GM18505 (cell line): ENCODE measurements around the gene ZNF254.

Source experiments
- ATAC-seq: cut with Tn5 transposase; IDR thresholded peaks from one replicate; pipeline ENCODE4 v1.9.1; 2021; ENCODE audit not compliant: unreplicated experiment
- POLR2A ChIP-seq: IDR thresholded peaks from 4 replicates; pipeline ENCODE4 v1.6.1; 2011; ENCODE audit warnings: borderline replicate concordance; ENCODE audit not compliant: insufficient read depth, insufficient read length; ENCODE audit errors: extremely low read depth

Gene ZNF254

DNA sequence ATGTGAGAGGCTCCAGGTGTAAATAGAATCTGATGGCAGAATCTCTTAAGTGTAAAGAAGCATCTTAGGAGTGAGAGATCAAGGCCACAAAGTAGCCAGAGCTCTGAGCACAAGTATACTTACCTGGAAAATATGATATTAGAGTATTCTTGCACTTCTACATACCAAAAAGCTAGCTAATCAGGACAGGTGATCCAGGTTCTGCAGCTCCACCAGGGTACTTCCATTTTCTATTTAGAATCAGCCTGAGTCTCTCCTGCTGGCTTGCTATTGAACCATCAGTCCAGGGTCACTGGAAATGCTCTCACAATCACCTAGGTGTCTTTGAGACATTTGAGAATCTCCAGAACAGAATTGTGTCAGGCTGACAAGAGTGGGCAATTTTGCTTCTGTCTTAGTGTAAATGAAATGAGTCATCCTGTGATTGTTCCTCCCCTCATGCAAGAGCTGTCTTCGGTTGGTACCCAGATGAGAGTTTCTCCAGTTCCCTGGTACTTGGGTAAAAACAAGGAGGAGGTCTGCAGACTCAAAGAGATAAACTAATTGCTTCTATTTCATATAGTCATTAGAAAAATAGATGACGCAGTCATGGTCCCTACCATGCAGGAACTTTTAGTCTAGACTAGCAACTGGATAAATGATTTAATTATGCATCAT lies 14.6 kb downstream of the ZNF254 start:
- TF ChIP-seq POLR2A, result no peak
- ATAC-seq, result no peak

DNA sequence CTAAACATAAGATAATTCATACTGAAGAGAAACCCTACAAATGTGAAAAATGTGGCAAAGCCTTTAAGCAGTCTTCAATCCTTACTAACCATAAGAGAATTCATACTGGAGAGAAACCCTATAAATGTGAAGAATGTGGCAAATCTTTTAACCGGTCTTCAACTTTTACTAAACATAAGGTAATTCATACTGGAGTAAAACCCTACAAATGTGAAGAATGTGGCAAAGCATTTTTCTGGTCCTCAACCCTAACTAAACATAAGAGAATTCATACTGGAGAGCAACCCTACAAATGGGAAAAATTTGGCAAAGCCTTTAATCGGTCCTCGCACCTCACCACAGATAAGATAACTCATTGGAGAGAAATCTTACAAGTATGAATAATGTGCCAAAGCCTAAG lies 40.6 kb downstream of the ZNF254 start:
- ATAC-seq, result no peak
- TF ChIP-seq POLR2A, result no peak

DNA sequence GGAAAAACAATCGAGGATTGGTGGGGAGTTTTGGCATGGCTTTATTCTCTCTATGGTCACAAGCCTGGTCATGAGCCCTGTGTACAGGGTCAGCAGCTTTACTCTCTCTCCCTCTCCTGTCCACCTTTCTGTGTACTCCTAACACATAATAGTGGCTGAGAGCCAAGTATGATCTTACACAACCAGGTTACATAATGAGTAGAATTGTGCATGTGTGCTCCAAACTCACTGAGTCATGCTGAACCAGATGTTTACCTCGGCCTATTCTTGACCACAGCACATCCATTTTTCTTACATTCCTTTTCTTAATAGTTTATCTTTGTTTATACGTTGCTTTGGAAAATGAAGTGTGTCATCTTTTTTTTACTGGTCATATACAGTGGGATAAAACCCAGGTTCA lies 53.1 kb downstream of the ZNF254 start:
- TF ChIP-seq POLR2A, result no peak
- ATAC-seq, result no peak

DNA sequence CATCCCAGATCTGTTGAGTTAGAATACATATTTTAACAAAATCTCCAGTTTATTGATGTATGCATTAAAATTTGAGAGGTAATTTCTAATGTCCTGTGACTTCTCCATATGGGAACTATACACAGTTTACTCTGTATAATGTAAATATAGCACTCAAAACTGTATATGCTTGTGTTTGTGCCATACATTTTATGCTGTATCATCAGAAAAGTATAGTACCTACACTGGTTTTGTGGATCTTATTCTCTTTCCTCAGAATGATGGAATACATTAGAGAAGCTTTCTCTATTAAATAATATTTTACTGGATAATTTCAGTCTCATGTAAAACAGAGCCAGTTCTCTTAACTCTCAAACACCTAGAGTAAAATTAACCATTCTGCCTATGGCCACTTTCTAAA lies 53.6 kb downstream of the ZNF254 start:
- ATAC-seq, result no peak
- TF ChIP-seq POLR2A, result no peak

DNA sequence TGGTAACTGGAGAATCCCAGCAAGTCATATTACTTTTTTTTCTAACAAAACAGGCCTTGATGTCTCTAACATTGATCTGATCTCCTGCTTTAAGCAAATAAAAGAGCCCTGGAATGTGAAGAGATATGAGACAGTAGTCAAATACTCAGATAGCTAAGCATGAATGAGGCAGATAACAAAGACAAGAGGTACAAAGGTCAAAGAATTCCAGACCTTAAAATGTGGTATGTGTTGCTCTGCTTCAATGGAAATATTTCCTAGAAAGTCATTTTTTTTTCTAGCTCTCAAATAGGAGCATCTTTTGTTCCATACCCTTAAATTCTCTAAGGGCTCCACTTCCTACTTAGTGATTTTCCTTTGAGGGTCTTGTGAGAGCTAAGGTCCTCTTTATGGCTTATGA lies 54.6 kb downstream of the ZNF254 start:
- ATAC-seq, result no peak
- no peak for TF ChIP-seq POLR2A

DNA sequence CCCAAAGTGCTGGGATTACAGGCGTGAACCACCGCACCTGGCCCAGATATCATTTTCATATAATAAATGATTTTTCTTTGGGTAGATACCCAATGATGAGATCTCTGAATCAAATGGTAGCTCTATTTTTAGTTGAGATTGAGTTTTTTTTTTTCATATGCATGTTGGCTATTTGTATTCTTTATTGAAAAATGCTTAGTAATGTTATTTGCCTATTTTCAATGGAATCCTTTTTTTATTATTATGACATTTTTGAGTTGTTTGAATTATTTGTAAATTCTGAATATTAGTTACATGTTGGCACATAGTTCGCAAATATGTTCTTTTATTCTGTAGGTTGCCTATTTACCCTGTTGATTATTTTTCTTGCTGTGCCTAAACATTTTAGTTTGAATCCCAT lies 55.8 kb downstream of the ZNF254 start:
- TF ChIP-seq POLR2A, result no peak

DNA sequence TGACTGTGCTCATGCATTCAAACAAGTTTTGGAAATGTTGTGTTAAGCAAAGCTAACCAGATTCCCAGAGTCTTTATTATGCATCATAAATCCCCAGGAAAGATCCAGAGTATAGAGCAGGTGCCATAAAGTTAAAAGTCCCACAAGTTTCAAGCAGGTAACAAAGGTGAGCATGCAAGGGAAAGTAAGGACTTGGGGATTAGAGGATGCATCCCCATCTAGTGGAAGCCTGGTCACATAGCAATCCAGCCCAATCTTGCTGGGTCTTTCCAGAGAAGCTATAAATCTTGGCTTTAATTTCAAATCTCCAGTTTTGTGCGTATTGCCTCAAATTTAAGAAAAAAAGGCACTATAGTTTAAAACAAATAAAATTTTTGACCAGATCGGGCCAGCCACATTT lies 72.7 kb downstream of the ZNF254 start:
- ATAC-seq, result no peak
- TF ChIP-seq POLR2A, result no peak

More for the DNA sequence above, 55.8 kb downstream of the ZNF254 start:
- no peak for ATAC-seq

DNA sequence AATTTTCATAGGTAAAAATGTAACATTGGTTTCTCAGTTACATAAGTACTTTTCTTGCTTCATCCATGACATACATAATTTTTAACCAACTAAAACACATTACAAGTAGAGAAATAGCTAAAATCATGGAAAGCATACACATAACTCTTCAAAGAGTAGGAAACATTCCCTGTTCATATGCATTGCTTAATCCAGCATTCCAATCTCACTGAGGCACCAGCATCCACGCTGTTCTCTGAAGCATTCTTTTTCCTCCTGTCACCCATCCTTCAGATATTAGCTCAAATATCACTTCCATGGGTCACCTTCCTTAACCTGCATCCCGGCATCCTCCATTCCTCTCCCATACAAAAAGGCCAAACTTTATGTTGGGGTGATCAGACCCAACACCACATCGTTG lies 79.1 kb downstream of the ZNF254 start:
- no peak for TF ChIP-seq POLR2A
- ATAC-seq, result no peak

DNA sequence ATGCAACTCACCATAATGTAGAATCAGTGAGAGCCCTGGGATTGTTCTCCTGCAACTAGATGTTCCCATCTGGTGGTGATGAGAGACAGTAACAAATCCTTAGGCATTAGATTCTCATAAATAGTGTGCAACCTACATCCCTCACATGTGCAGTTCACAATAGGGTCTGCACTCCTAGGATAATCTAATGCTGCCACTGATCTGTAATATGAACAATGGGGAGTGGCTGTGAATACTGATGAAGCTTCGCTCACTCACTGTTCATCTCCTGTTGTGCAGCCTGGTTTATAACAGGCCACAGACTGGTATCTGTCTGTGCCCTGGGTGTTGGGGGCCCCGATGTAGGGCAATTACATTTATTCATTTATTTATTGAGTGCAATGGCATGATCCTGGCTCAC lies 86.9 kb downstream of the ZNF254 start:
- no peak for TF ChIP-seq POLR2A
- ATAC-seq, result no peak

DNA sequence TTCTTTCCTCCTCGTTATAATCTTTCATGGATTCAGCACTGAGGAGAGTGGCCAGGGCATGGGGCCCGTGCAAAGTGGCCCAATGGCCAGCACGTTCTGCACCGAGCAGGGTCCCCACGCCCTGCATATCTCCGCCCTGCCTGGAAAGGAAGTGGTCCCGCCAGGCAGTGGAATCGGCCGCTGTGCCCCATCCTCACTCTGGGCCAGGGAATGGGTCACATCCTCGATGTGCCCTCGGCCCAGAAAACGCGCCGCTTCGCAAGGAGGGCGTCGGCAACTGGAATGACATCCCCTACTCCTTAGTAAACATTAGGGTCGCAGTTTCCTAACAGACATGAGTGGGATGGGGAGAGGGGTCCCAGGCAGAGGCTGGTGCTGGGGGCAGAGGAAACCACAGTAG lies 90.7 kb downstream of the ZNF254 start:
- no peak for TF ChIP-seq POLR2A
- ATAC-seq, result no peak

DNA sequence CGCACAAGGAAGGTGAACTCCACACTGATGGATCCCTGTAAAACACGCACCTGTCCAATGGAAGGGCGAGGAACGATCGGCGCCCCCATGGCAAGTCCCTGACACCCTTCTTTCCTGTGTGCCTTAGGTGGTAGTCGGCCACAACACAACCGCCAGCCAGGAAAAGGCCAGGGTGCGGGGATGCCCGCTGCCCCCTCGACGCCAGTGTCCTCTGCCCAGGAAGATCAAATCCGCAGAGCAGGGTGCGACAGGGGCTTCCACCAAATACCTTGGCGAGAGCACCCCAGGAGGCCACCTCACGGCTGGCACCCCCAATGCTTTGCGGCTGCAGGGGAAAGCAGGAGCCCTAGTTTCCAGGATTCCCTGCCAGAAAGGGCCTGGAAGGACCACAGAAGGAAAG lies 91.2 kb downstream of the ZNF254 start:
- ATAC-seq, result no peak
- no peak for TF ChIP-seq POLR2A
